Bronchial epithelial cell (primary cell): Measurements from ENCODE around the gene SYT11. TPM values are rescaled to one million over a fixed set of nuclear protein-coding genes. Genes with fewer than 3 reads are reported as not detected.

Experiments used
- DNase-seq: peaks from one replicate; pipeline ENCODE4 v3.0.0-alpha.2; 2010; ENCODE audit warnings: low read depth
- FAIRE-seq: peaks from 2 replicates; lab custom pipeline; 2011; peaks lifted over from hg19 to GRCh38; lab: Jason Lieb, UNC
- H3K27me3 ChIP-seq: 2 replicates; pipeline ENCODE4 v1.5.1; 2011; ENCODE audit warnings: low read length; ENCODE audit not compliant: control insufficient read depth, insufficient read depth
- H3K36me3 ChIP-seq: 2 replicates; pipeline ENCODE4 v1.5.1; 2011; ENCODE audit warnings: low read length; ENCODE audit not compliant: control insufficient read depth, insufficient read depth
- H3K4me3 ChIP-seq: 2 replicates; pipeline ENCODE4 v1.5.1; 2011; ENCODE audit warnings: mild to moderate bottlenecking, low read depth, low read length, control low read depth
- CTCF ChIP-seq: IDR thresholded peaks from 2 replicates; pipeline ENCODE4 v1.5.1; 2011; ENCODE audit warnings: mild to moderate bottlenecking, moderate library complexity, low read length, control low read depth, inconsistent platforms; ENCODE audit not compliant: insufficient read depth, severe bottlenecking
- total RNA-seq: library from RNA; depleted of rRNA; stranded (reverse); fragments of >200 nt; gene quantifications from 2 replicates; pipeline ENCODE4 v1.2.1, GENCODE V29; 2014

SYT11 gene
- total RNA-seq, 1 donor from 2014 or later: 0.26 TPM

DNA sequence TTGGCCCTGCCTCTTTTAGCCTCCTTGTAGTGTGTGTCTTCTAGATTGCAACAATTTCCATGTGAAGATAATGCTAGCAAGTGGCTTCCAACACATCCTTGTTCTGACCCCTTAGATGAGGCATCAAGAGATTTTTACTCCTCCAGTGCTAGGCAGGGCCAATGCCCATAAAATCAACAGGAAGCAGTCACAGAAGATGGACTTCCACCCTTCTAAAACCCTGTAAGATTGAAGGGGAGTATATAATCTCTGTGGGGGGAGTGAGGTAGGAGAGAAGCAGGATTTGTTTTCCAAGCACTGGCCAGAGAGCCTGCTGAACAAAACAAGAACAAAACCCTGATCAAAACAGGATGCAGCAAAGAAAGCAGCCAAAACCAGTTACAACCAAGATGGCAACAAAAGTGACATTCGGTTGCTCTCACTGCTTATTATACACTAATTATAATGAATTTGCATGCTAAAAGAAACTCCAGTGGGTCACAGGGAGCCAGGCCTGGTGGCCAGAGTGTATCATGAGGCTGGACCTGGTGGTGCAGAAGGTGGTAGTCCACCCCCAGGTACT lies 14.4 kb upstream of the SYT11 start:
- no peak for TF ChIP-seq CTCF
- FAIRE-seq (no peak), DNase-seq (no peak)
- Histone ChIP-seq H3K36me3 (peaks cover 9% of the 10 kb centered on the region), H3K4me3 (no peak overlapping the region), H3K27me3 (no peaks in the 10 kb centered on the region)

DNA sequence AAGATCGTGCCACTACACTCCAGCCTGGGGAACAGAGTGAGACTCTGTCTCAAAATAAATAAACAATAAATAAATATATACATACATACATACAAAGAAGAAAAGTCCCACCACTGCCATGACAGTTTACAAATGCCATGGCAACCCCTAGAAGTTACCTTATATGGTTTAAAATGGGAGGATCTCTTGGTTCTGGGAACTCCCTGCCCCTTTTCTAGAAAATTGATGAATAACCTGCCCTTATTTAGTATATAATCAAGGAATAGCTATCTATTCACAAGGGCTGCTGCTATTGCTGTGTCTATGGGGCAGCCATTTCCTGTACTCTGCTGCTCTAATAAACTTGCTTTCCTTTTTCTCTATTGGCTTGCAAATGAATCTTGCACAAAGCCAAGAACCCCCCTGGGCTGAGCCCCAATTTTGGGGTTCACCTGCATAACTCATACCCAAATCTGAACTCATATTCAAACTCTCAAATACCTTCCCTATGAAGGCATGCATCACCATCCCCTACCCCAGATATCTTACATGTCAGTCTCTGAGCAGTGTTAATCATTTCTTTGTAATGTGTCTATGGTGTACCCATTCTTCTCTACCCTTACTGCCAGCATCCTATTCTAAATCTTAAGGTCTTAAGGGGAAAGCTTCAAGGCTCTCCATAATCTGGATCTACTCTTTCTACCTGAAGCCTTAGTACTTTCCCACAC lies 11.4 kb upstream of the SYT11 start:
- no peak for DNase-seq
- Histone ChIP-seq H3K4me3 (no peak overlapping the region), H3K27me3 (no peaks in the 10 kb centered on the region), H3K36me3 (peaks cover 12% of the 10 kb centered on the region)
- no peak for TF ChIP-seq CTCF
- FAIRE-seq: no peak

- no peak for DNase-seq
- FAIRE-seq: no peak
- Histone ChIP-seq H3K27me3 (no peaks in the 10 kb centered on the region), H3K36me3 (peaks cover 9% of the 10 kb centered on the region), H3K4me3 (no peak overlapping the region)
- no peak for TF ChIP-seq CTCF
Measured at GRCh38 chr1:155850345-155850744, 9.0 kb upstream of the SYT11 start.

- FAIRE-seq: no peak
- H3K36me3 ChIP-seq: peaks cover 6% of the 10 kb centered on the region
- peak overlapping the region; percentile 78 for H3K4me3 ChIP-seq
- DNase-seq: no peak
- H3K27me3 ChIP-seq: no peaks in the 10 kb centered on the region
- no peak for TF ChIP-seq CTCF
Measured at GRCh38 chr1:155856257-155856974, 3.0 kb upstream of the SYT11 start.

DNA sequence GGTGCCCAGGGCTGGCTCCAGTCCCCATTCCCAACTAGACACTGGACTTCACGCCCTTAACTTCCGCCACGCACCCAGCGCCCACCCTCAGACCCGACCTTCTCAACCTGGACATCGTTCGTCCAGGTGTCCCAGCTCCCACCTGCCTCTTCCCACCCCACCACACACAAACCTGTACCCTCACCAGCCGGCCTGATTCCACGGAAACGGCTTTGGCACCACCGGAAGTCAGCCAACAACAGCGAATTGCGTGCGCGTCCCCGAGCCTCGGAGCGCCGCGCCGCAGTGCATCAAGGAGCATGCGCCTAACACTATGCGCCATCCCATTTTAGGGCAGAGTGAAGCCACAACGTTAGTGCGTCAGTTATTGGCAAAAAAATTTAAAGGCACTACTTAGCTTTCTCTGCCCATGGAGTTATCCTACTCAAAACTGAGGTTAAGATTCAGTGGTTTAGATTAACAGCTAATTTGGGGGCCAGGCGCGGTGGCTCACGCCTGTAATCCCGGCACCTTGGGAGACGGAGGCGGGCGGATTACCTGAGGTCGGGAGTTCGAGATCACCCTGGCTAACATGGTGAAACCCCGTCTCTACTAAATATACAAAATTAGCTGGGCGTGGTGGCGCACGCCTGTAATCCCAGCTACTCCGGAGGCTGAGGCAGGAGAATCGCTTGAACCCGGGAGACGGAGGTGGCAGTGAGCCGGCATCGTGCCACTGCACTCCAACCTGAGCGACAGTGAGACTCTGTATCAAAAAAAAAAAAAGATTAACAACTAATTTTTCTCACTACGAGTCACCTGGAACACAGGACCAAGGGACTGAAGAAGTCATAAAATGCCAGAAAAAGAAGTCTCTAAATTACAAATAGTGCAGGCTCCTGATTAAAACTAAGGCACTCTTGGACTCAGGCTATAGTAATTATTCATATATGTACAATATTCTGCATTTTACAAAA lies 2.1 kb upstream of the SYT11 start, which contains the start of gene GON4L:
GON4L (minus strand) TSS at position 240 of the 956 bp plus-strand sequence. CDS start 3,434 bp downstream, outside the sequence.
- Histone ChIP-seq H3K36me3 (peaks cover 4% of the 10 kb centered on the region), H3K27me3 (no peaks in the 10 kb centered on the region), H3K4me3 (peak within 1 kb of the TSS; percentile 78)
- DNase-seq: peak; percentile 89
- TF ChIP-seq CTCF: no peak
- FAIRE-seq: no peak
